ENCODE measurements around the gene SGK1.
"Not testable (repeated sequence)": the region's sequence is repeated elsewhere in the genome, so short reads cannot be mapped to it uniquely, and the experiment has no call there.

Gene SGK1

GRCh38 chr6:134288538-134289203 is 29.2 kb downstream of the SGK1 start:
- TF ChIP-seq CTCF (IDR thresholded peaks at IDR 0.05; ENCODE audit: low read depth, low read length, missing control alignments) = no peak
- Histone ChIP-seq H3K27ac (peak overlapping the region; percentile 100), H3K27me3 (replicated peaks) (no peaks in the 10 kb centered on the region), H3K36me3 (replicated peaks) (no peaks in the 10 kb centered on the region), H3K4me3 (ENCODE audit: low read depth, low read length) (no peak overlapping the region)
- peak; percentile 85 for DNase-seq
- in situ Hi-C loops (cut with HindIII; ENCODE audit: low pct_ligation_motif_present, low sequenced_read_pairs) = no loop called here

- Histone ChIP-seq H3K4me3 (ENCODE audit: low read depth, low read length) (no peak overlapping the region), H3K27ac (peak overlapping the region; percentile 100), H3K36me3 (replicated peaks) (no peaks in the 10 kb centered on the region), H3K27me3 (replicated peaks) (no peaks in the 10 kb centered on the region)
- TF ChIP-seq CTCF (IDR thresholded peaks at IDR 0.05; ENCODE audit: low read depth, low read length, missing control alignments) = no peak
- in situ Hi-C loops (cut with HindIII; ENCODE audit: low pct_ligation_motif_present, low sequenced_read_pairs) = no loop called here
- DNase-seq = peak; percentile 61
Measured at GRCh38 chr6:134287859-134288537, 29.9 kb downstream of the SGK1 start.

- TF ChIP-seq CTCF (IDR thresholded peaks at IDR 0.05; ENCODE audit: low read depth, low read length, missing control alignments) = no peak
- no peaks in the 10 kb centered on the region for H3K36me3 ChIP-seq (replicated peaks)
- H3K27me3 ChIP-seq (replicated peaks) = no peaks in the 10 kb centered on the region
- no peak for DNase-seq
- in situ Hi-C loops (cut with HindIII; ENCODE audit: low pct_ligation_motif_present, low sequenced_read_pairs) = no loop called here
- no peak overlapping the region for H3K27ac ChIP-seq
- H3K4me3 ChIP-seq (ENCODE audit: low read depth, low read length) = no peak overlapping the region
Measured at GRCh38 chr6:134282816-134283215, 35.1 kb downstream of the SGK1 start.

GRCh38 chr6:134281388-134281787 is 36.5 kb downstream of the SGK1 start:
- Histone ChIP-seq H3K27me3 (replicated peaks) (no peaks in the 10 kb centered on the region), H3K4me3 (ENCODE audit: low read depth, low read length) (no peak overlapping the region), H3K36me3 (replicated peaks) (no peaks in the 10 kb centered on the region), H3K27ac (no peak overlapping the region)
- in situ Hi-C loops (cut with HindIII; ENCODE audit: low pct_ligation_motif_present, low sequenced_read_pairs) = no loop called here
- TF ChIP-seq CTCF (IDR thresholded peaks at IDR 0.05; ENCODE audit: low read depth, low read length, missing control alignments) = no peak
- DNase-seq = no peak

GRCh38 chr6:134278000-134278399 is 39.9 kb downstream of the SGK1 start:
- H3K4me3 ChIP-seq (ENCODE audit: low read depth, low read length) = no peak overlapping the region
- in situ Hi-C loops (cut with HindIII; ENCODE audit: low pct_ligation_motif_present, low sequenced_read_pairs) = no loop called here
- TF ChIP-seq CTCF (IDR thresholded peaks at IDR 0.05; ENCODE audit: low read depth, low read length, missing control alignments) = no peak
- no peak overlapping the region for H3K27ac ChIP-seq
- no peak for DNase-seq
- H3K27me3 ChIP-seq (replicated peaks) = no peaks in the 10 kb centered on the region
- H3K36me3 ChIP-seq (replicated peaks) = no peaks in the 10 kb centered on the region

GRCh38 chr6:134276891-134277377 is 41.0 kb downstream of the SGK1 start:
- in situ Hi-C loops (cut with HindIII; ENCODE audit: low pct_ligation_motif_present, low sequenced_read_pairs); DNase-seq; H3K27ac ChIP-seq; H3K36me3 ChIP-seq (replicated peaks); H3K27me3 ChIP-seq (replicated peaks); H3K4me3 ChIP-seq (ENCODE audit: low read depth, low read length): not testable (repeated sequence)
